ENCODE measurements around the gene ACSBG1. TPM values are rescaled to one million over a fixed set of nuclear protein-coding genes. Genes with fewer than 3 reads are reported as not detected.

Gene ACSBG1
- total RNA-seq, 1 donor from 2014 or later: 0.07 TPM

- DNase-seq (no peak), ATAC-seq (ENCODE audit: low read depth) (no peak)
- H3K4me1 Mint-ChIP-seq: peaks cover 7% of the 10 kb centered on the region
- no peaks in the 10 kb centered on the region for H3K9me3 Mint-ChIP-seq
- TF ChIP-seq CTCF (IDR thresholded peaks at IDR 0.05): no peak
- peaks cover 83% of the 10 kb centered on the region for H3K36me3 Mint-ChIP-seq (ENCODE audit: low read depth)
- intact Hi-C loops (cut with micrococcal nuclease): no loop called here
- ChIA-PET CTCF (interaction anchor here (2.1 kb wide), 1 partner anchor 34 kb away, joined by 5 read pairs; no protein-coding TSS in a partner anchor), POLR2A (interaction anchor here (0.7 kb wide), 1 partner anchor 12 kb away, joined by 4 read pairs; no protein-coding TSS in a partner anchor)
- no peaks in the 10 kb centered on the region for H3K27me3 Mint-ChIP-seq
- no peak overlapping the region for H3K4me3 Mint-ChIP-seq
- H3K27ac Mint-ChIP-seq: no peak overlapping the region
Observed at GRCh38 chr15:78162038-78162437, 72.3 kb downstream of the ACSBG1 start.

GRCh38 chr15:78159395-78159794, 75.0 kb downstream of the ACSBG1 start:
- no peak for TF ChIP-seq CTCF (IDR thresholded peaks at IDR 0.05)
- H3K4me1 Mint-ChIP-seq: no peaks in the 10 kb centered on the region
- peaks cover 79% of the 10 kb centered on the region for H3K36me3 Mint-ChIP-seq (ENCODE audit: low read depth)
- ChIA-PET POLR2A (interaction anchor here (0.6 kb wide), 1 partner anchor 8 kb away, joined by 4 read pairs; no protein-coding TSS in a partner anchor), CTCF (no interaction called here)
- no peak for ATAC-seq (ENCODE audit: low read depth)
- no peaks in the 10 kb centered on the region for H3K9me3 Mint-ChIP-seq
- intact Hi-C loops (cut with micrococcal nuclease): no loop called here
- H3K27ac Mint-ChIP-seq: no peak overlapping the region
- H3K4me3 Mint-ChIP-seq: no peak overlapping the region
- H3K27me3 Mint-ChIP-seq: no peaks in the 10 kb centered on the region
- no peak for DNase-seq

- no peaks in the 10 kb centered on the region for H3K27me3 Mint-ChIP-seq
- H3K9me3 Mint-ChIP-seq: no peaks in the 10 kb centered on the region
- peaks cover 70% of the 10 kb centered on the region for H3K36me3 Mint-ChIP-seq (ENCODE audit: low read depth)
- peaks cover 12% of the 10 kb centered on the region for H3K4me1 Mint-ChIP-seq
- ChIA-PET CTCF (interaction anchor here (0.9 to 2.2 kb wide), 2 partner anchors 21 to 26 kb away, joined by 3 to 5 read pairs; partner anchors contain the start of gene CIB2), POLR2A (no interaction called here)
- TF ChIP-seq CTCF (IDR thresholded peaks at IDR 0.05): no peak
- intact Hi-C loops (cut with micrococcal nuclease): no loop called here
- no peak for ATAC-seq (ENCODE audit: low read depth)
- DNase-seq: no peak
- H3K4me3 Mint-ChIP-seq: no peak overlapping the region
- no peak overlapping the region for H3K27ac Mint-ChIP-seq
Observed at GRCh38 chr15:78157203-78157602, 77.2 kb downstream of the ACSBG1 start.

- no peak for ATAC-seq (ENCODE audit: low read depth)
- H3K4me3 Mint-ChIP-seq: no peak overlapping the region
- H3K27ac Mint-ChIP-seq: no peak overlapping the region
- peaks cover 12% of the 10 kb centered on the region for H3K4me1 Mint-ChIP-seq
- H3K9me3 Mint-ChIP-seq: no peaks in the 10 kb centered on the region
- intact Hi-C loops (cut with micrococcal nuclease): loop anchor here (1.0 kb wide), 1 partner anchor 11 kb away; no protein-coding TSS in a partner anchor
- CTCF ChIA-PET: interaction anchor here (0.9 to 2.2 kb wide), 3 partner anchors 22 to 39 kb away, joined by 3 to 16 read pairs (median 5); partner anchors contain the start of gene CIB2
- TF ChIP-seq CTCF (IDR thresholded peaks at IDR 0.05): no peak
- DNase-seq: no peak
- H3K36me3 Mint-ChIP-seq (ENCODE audit: low read depth): peaks cover 64% of the 10 kb centered on the region
- no peaks in the 10 kb centered on the region for H3K27me3 Mint-ChIP-seq
- POLR2A ChIA-PET: no interaction called here
Observed at GRCh38 chr15:78156653-78157052, 77.7 kb downstream of the ACSBG1 start.

- H3K27me3 Mint-ChIP-seq: no peaks in the 10 kb centered on the region
- ATAC-seq (ENCODE audit: low read depth): no peak
Observed at GRCh38 chr15:78155355-78155939, 78.9 kb downstream of the ACSBG1 start.

More at GRCh38 chr15:78155355-78155939, 78.9 kb downstream of the ACSBG1 start:
- TF ChIP-seq CTCF (IDR thresholded peaks at IDR 0.05): no peak
- H3K9me3 Mint-ChIP-seq: no peaks in the 10 kb centered on the region
- no peak overlapping the region for H3K4me3 Mint-ChIP-seq
- H3K27ac Mint-ChIP-seq: no peak overlapping the region
- peaks cover 21% of the 10 kb centered on the region for H3K4me1 Mint-ChIP-seq
- peaks cover 60% of the 10 kb centered on the region for H3K36me3 Mint-ChIP-seq (ENCODE audit: low read depth)
- intact Hi-C loops (cut with micrococcal nuclease): no loop called here
- POLR2A ChIA-PET: interaction anchor here (1.0 kb wide), 1 partner anchor 40 kb away, joined by 3 read pairs; no protein-coding TSS in a partner anchor
- CTCF ChIA-PET: interaction anchor here (2.2 kb wide), 2 partner anchors 23 to 40 kb away, joined by 5 to 16 read pairs; no protein-coding TSS in a partner anchor
- no peak for DNase-seq

All from activated B cell treated with CpG ODN at 0.5 μM for 24 hours (primary cell).